KMS-11 (cell line): ENCODE results near the gene TARBP1.

Source experiments
- H2AFZ ChIP-seq: fragments of 200-600 bp; sonication (generic); 2 replicates; pipeline ENCODE4 v1.6.1; 2016; ENCODE audit warnings: antibody characterized with exemption, mixed run types, low read depth
- H3K27ac ChIP-seq: fragments of 200-600 bp; sonication (generic); 2 replicates; pipeline ENCODE4 v1.6.1; 2016; ENCODE audit warnings: mild to moderate bottlenecking, mixed run types
- H3K27me3 ChIP-seq: fragments of 200-600 bp; sonication (generic); 2 replicates; pipeline ENCODE4 v1.6.1; 2017; ENCODE audit warnings: mild to moderate bottlenecking, low read depth, mixed run types, moderate library complexity; ENCODE audit not compliant: insufficient read depth
- H3K36me3 ChIP-seq: fragments of 200-600 bp; sonication (generic); 2 replicates; pipeline ENCODE4 v1.6.1; 2017; ENCODE audit warnings: mild to moderate bottlenecking, mixed run types; ENCODE audit not compliant: insufficient read depth
- H3K4me1 ChIP-seq: fragments of 200-600 bp; sonication (generic); 2 replicates; pipeline ENCODE4 v1.6.1; 2016; ENCODE audit warnings: mild to moderate bottlenecking, low read depth, mixed run types; ENCODE audit not compliant: poor library complexity, severe bottlenecking
- H3K4me2 ChIP-seq: fragments of 200-600 bp; sonication (generic); 2 replicates; pipeline ENCODE4 v1.7.0; 2016; ENCODE audit warnings: mild to moderate bottlenecking, mixed run types
- H3K4me3 ChIP-seq: fragments of 200-600 bp; sonication (generic); IDR thresholded peaks from 2 replicates; pipeline ENCODE4 v1.6.1; 2017; ENCODE audit warnings: low read depth, low read length, mixed read lengths; ENCODE audit not compliant: insufficient read depth
- H3K79me2 ChIP-seq: fragments of 200-600 bp; sonication (generic); 2 replicates; pipeline ENCODE4 v1.6.1; 2016; ENCODE audit warnings: low read depth, mixed run types; ENCODE audit not compliant: insufficient read depth
- H3K9ac ChIP-seq: fragments of 200-600 bp; sonication (generic); 2 replicates; pipeline ENCODE4 v1.6.1; 2016; ENCODE audit warnings: mild to moderate bottlenecking, mixed run types
- H4K20me1 ChIP-seq: fragments of 200-600 bp; sonication (generic); 2 replicates; pipeline ENCODE4 v1.6.1; 2016; ENCODE audit warnings: mild to moderate bottlenecking, mixed run types; ENCODE audit not compliant: insufficient read depth
- TF ChIP-seq, protein P1 (sequence below): fragments of 200-600 bp; sonication (generic); conservative IDR thresholded peaks from 2 replicates; pipeline ENCODE4 v1.6.1; 2017; ENCODE audit warnings: low read depth, mild to moderate bottlenecking, antibody characterized with exemption, low read length, moderate library complexity, mixed read lengths

TARBP1 gene

DNA sequence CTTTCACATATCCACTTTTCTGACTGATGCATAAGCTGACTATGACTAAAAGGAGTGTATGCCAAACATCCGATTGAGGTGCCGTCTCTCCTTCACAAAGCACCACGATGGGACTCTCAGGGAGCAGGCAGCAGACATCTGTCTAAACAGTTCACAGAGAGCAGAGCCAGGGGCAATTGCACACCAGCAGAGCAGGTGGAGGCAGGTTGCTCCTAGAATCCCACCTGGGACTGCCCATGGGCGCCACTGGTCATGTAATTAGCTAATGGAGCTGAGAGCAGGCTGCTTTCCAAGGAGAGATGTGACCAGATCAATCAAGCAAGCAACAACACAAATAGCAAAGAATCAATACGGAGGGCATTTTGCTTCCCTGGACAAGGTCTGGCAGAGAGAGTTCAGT is 136.2 kb downstream of the TARBP1 start:
- H3K9ac ChIP-seq: no peak overlapping the region
- no peak overlapping the region for H3K27ac ChIP-seq
- no peak overlapping the region for H2AFZ ChIP-seq
- H3K4me1 ChIP-seq: no peaks in the 10 kb centered on the region
- no peaks in the 10 kb centered on the region for H3K79me2 ChIP-seq
- no peaks in the 10 kb centered on the region for H3K27me3 ChIP-seq
- no peaks in the 10 kb centered on the region; the same call in 1 of the 2 replicates for H3K36me3 ChIP-seq
- H3K4me3 ChIP-seq: no peak overlapping the region
- H4K20me1 ChIP-seq: no peaks in the 10 kb centered on the region
- TF ChIP-seq, protein P1, sequence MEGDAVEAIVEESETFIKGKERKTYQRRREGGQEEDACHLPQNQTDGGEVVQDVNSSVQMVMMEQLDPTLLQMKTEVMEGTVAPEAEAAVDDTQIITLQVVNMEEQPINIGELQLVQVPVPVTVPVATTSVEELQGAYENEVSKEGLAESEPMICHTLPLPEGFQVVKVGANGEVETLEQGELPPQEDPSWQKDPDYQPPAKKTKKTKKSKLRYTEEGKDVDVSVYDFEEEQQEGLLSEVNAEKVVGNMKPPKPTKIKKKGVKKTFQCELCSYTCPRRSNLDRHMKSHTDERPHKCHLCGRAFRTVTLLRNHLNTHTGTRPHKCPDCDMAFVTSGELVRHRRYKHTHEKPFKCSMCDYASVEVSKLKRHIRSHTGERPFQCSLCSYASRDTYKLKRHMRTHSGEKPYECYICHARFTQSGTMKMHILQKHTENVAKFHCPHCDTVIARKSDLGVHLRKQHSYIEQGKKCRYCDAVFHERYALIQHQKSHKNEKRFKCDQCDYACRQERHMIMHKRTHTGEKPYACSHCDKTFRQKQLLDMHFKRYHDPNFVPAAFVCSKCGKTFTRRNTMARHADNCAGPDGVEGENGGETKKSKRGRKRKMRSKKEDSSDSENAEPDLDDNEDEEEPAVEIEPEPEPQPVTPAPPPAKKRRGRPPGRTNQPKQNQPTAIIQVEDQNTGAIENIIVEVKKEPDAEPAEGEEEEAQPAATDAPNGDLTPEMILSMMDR: no peak
- H3K4me2 ChIP-seq: no peak overlapping the region
